Hematopoietic multipotent progenitor cell treated with erythropoietin and hydrocortisone succinate and interleukin-3 and kit ligand, for 15 days (in vitro differentiated cells): ENCODE data around the gene CPLX3.

Source experiments
- DNase-seq: peaks from one replicate; pipeline ENCODE4 v3.0.0-alpha.2; 2015; ENCODE audit warnings: low spot score

Gene CPLX3

DNA sequence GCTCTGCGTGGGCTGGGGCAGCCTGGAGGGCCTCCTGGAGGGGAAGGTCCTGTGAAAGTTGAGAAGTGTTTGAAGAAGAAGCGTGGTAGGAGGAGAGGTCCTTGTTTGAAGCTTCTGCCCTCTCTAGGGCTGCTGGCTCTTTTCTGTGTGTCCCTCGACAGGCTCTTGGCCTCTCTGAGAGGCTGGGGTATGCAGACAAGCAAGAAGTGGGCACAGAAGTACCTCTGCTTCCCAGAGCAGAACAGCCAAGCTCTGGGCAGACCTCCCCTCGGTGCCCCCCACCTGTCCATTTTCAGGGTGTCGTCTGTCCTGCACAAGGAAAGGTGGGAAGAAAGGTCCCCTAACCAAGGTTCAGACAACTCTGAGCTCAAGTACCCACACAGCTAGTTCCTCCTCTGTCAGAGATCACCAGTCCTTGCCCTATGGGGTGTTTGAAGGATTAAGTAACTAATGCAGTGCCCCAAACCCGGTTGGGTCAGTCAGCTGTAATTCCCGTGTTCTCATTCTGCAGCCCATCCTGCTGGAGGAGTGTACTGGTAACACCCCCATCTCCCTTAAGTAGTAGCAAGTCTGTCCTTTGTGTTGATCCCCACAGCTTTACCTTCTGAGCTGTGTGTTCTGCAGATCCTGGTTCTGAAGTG lies 38.3 kb upstream of the CPLX3 start:
- no peak for DNase-seq

DNA sequence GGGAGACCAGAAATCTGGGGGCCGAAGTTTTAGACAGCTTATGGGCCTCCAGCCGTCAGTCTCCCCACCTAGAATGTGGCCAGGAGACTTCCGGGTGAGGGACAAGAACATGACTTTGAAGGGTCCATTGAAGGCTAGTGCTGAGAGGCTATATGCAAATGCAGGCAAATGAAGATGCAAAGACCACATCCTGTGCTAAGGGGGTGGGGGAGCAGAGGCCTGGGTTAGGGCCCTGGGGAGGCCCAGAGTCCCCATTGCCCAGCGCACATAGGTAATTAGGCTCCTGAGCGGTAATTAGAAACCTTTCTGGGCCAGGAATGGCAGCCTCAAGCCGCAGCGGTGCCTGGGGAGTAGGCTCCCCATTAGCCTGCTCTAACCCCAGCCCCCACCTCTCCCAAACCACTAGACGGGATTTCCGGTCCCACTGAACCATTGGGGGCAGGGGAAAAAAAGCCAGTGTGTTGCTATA lies 37.7 kb upstream of the CPLX3 start:
- DNase-seq: no peak

DNA sequence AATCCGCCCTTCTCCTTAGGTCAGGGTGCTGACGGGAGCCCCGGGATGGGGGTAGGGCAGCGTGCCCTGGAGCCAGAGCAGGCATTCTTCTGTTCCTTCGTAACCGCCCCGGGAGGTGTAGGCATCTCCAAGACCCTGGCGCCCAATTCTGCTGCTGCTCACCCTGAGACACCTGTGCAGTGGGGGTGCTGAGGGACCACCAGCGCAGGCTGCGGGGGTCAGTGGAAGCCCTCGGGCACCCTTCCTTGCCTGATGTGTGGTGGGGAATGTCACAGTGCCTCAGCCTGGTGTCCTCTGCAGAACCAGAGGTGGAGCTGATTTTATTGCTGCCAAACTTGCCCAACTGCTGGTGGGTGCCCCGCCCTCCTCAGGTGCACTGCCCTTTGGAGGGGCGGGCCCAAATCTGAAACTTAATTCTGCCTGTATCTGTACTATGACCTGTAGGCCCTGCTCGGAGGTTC lies 37.2 kb upstream of the CPLX3 start:
- DNase-seq: no peak

DNA sequence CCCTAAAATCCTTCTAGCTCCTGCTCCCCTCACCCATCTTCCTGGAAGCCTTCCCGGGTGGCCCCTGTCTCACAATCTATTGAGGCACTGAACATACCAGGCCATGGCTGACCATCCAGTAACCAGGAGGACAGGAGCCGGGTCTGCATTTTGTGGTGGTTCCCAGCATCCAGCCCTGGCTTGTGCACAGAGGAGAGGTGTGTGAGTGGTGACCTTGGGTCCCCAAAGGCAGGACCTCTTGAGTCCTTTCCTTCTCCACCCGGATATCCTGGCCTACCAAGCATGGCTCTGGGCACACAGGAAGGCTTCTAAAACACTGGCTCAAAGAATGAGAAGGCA lies 36.7 kb upstream of the CPLX3 start:
- DNase-seq: no peak

DNA sequence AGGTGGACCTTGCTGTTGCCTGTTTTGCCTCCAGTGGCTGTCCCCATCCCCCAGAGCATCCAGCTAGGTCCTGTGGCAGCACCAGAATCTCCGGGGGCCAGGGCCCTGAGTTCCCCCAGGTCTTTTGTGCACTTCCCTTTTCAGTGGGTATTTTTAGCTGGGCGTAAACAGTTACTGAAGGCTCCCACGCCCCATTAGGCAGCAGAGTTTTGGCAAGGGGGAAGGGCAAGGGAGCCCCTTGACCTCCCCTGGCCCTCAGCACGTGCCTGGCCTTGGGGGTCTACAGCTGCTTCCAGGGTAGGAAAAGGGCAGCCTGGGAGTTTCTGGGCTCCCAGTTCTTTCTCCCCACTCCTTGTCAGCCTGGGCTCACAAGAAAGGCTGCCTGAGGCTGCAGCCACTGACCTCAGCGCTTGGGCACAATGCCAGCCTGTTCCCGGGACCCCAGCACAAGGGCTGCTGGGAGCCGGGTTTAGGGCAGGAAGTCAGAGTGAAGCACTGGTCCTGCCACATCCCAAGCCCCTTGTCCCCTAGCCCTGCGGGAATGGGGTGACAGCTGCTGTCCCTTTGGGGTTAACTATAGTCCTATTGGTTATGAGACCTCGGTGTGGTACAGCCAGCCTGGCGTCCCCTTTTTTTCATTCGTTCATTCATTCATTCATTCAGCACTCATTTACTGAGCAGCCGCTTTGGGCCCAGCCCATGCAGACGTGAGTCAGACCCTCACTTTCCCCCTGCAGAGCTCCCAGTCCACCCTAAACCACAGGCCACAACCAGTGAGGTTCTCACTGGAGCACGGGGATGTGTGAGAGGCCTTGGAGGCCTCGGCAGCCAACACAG lies 36.1 kb upstream of the CPLX3 start:
- no peak for DNase-seq

DNA sequence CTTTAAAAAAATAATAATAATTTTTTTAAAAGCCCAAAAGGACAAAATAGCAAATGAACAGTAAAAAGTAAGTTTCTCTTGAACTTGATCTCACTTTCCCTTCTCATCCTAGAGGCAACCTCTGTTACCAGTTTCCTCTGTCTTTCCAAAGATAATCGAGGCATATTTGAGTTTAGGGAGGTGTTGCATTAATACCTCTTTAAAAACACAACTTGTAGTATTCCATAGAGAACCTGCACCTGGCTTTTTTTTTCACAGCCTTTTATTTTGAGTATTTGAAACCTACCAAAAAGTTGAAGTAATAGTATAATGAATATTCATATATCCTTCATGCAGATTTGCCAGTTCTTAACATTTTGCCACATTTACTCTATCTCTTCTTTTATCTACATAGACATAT lies 35.4 kb upstream of the CPLX3 start:
- no peak for DNase-seq

DNA sequence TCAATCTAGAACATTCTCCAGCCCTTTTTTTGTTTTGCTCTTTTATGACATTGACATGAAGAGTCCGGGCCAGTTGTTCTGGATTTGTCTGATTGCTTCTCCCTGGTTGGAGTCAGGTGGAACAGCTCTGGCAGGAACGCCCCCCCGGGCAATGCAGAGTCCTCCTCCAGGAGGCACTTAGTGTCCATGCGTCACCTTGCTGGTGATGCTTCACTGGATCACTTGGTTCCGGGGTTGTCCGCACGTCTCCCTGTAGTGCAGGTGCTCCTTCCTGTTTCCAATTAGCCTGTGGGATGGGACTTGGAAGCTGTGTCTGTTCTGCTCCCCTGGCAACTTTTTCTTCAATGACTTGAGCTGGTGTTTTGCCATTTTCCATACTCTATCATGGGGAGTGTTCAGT lies 34.8 kb upstream of the CPLX3 start:
- DNase-seq: no peak

DNA sequence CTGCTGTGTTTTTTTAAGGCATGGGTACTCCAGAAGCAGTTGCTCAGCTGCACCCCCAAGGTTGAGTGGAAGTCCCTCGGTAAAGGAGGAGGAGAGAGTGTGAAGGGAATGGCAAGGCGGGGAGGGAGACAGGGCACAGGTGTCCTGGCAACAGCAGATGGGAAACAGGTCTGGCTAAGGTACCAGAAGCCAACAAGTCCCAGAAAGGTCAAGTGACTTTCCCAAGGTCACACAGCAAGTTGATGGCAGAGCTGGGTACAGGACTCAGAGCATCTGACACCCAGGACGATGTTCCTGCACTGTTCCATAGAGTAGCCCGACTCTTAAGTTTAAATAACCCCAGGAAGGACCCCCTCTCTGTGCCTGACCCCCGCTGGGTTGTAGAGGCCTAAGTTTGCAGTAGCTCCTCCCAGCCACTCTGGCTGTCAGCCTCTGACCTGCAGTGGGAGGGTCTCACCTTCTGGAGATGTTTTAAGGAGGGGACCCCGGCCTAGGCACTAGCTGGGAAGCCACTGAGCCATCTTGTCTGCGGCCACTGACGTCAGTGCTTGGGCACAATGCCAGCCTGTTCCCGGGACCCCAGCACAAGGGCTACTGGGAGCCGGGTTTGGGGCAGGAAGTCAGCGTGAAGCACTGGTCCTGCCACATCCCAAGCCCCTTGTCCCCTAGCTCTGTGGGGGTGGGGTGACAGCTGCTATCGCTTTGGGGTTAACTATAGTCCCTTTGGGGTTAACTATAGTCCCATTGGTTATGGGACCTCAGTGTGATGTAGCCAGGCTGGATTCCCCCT lies 34.0 kb upstream of the CPLX3 start:
- DNase-seq: no peak

DNA sequence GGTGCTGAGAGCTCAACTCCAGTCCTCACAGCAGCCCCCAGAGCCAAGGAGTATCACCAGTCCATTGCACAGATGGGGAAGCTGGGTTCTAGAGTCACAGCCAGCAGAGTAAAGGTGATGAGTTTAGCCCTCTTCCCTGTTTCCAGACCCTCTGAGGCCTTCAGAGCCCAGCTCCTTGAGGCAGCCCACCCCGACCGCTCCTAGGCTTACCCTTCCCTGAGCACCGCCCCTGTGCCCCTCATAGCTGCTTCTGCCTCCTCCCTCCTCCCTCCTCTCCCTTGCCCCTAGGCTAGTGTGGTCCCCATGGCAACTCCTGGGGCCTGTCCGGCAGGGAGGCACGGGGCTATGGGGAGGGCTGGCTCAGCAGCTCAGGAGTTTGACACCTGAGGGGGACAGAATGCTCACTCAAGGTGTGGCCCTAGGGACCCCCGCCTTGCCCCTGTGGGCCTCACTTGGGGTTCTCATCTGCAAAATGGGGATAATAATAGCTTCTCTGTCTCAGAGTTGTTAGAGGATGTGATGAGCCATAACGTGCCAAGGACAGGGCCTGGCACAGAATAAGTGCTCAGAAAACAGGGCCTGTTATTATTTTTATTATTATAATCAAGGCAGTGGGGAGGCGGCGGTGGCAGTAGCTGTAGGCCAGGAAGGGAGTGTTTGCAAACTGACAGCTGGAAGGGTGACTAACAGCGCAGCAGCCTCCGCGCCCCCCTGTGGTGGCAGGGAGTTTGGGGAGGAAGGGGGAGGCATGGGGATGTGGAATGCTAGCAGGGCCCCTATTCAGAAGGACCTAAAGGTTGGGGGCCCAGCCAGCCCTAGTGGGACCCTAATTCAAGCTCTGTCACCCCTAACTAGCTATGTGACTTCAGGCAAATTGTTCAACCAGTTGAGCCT lies 33.0 kb upstream of the CPLX3 start:
- no peak for DNase-seq

DNA sequence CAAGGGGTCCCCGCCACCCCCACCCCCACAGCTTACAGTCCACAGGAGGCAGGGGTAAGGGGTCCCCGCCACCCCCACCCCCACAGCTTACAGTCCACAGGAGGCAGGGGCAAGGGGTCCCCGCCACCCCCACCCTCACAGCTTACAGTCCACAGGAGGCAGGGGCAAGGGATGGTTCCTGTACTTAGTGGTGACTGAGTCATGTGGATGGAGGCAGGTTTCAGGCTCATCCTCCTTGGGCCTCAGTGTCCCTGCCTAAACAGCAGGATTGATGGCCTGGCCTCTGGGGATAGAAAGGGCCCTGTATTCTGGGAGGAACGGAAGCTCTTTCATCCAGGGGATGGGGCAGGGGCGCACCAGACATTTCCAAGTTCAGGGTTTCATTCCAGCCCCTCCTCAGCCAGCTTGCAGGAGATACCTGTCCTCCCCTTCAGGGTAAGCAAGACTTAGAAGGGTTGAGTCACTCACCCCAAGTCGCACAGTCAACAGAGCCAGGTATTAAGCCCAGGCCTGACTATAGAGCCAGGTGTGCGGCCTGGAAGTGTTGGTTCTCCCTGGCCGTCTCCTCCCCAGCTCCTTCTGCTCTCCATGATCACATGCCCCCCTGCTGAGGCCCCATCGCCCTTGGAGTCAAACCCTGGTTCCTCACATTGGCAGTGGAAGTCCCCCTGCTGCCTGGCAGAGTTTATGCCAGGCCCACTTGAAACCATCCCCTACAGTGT lies 32.0 kb upstream of the CPLX3 start:
- DNase-seq: no peak

DNA sequence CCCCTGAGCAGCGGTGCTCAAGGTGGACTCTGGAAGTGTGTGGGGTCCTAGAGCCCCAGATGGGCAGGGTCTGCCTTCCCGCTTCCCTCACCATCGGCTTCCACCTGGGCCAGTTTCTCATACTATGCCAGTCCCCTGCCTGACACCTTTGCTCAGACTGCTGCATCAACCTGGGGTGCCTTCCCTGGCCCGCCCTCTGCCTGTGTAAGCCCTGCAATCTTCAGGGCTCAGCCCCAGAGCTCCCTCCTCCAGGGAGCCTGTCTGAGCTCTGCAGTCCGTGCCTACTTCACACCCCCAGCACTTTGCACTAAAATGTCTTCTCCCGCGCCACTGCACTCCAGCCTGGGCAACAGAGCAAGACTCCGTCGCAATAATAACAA lies 31.5 kb upstream of the CPLX3 start:
- DNase-seq: no peak

DNA sequence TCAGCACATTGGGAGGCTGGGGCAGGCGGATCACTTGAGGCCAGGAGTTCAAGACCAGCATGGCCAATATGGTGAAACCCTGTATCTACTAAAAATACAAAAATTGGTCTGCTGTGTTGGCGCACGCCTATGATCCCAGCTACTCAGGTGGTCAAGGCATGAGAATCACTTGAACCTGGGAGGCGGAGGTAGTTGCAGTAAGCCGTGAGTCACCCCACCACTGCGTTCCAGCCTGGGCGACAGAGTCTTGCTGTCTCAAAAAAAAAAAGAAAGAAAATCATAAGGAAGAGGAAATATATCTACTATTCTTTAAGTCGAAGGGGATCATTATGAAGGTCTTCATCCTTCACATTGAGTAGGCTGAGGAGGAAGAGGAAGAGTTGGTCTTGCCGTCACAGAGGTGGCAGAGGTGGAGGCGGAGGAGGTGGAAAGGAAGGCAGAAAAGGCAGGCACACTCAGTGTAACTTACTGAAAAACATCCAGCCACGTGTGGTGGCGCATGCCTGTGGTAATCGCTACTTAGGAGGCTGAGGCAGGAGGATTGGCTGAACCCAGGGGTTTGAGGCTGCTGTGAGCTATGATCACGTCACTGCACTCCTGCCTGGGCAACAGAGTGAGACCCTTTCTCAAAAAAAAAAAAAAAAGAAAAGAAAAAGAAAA lies 30.3 kb upstream of the CPLX3 start:
- no peak for DNase-seq

DNA sequence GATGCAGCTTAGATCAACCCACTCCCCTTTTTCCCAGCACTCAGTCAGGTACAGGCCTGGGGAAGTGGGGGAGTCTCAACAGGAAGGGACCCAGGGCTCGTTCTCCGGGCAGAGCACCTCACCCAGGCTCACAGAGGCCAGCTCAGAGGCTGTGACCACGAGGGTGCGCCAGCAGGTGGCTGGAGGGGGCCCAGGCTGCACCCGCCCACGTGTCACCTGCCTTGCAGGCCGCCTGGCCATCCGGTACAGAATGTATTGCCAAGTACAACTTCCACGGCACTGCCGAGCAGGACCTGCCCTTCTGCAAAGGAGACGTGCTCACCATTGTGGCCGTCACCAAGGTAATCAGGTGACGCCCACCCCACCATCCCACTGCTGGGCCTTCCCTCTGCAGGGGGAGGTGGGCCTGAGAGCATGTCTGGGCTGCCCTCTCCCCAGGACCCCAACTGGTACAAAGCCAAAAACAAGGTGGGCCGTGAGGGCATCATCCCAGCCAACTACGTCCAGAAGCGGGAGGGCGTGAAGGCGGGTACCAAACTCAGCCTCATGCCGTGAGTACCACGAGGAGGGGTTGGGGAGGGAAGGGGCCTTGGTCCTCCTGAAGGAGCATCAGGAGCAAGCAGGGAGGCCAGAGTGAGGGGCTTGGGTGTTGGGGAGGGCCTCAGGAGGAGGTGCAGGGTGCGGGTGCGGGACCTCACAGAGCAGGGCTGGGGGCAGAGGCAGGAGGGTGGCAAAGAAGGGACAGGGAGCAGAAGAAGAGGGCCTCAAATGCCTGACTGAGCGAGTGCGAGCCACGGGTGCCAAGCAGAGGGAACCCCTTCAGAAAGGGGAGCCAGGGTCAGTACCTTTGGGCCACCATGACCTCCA lies 27.8 kb upstream of the CPLX3 start:
- DNase-seq: no peak

DNA sequence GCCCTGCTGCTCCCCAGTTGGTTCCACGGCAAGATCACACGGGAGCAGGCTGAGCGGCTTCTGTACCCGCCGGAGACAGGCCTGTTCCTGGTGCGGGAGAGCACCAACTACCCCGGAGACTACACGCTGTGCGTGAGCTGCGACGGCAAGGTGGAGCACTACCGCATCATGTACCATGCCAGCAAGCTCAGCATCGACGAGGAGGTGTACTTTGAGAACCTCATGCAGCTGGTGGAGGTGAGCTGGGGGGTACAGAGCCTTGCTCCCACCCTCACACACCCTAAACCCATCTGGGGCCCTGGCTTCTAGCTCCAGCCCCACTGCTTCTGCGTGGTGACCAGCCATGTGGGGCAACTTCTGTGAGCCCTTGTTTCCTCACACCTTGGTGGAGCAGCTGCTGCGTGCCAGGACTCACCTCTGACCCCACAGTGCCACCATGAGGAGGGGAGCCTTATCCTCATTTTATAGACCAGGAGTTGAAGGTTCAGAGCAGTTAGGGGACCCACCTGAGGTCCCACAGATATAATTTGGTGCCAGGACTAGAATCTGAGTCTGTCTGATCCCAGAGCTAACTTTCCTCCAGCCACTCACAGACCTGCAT lies 27.1 kb upstream of the CPLX3 start:
- no peak for DNase-seq

DNA sequence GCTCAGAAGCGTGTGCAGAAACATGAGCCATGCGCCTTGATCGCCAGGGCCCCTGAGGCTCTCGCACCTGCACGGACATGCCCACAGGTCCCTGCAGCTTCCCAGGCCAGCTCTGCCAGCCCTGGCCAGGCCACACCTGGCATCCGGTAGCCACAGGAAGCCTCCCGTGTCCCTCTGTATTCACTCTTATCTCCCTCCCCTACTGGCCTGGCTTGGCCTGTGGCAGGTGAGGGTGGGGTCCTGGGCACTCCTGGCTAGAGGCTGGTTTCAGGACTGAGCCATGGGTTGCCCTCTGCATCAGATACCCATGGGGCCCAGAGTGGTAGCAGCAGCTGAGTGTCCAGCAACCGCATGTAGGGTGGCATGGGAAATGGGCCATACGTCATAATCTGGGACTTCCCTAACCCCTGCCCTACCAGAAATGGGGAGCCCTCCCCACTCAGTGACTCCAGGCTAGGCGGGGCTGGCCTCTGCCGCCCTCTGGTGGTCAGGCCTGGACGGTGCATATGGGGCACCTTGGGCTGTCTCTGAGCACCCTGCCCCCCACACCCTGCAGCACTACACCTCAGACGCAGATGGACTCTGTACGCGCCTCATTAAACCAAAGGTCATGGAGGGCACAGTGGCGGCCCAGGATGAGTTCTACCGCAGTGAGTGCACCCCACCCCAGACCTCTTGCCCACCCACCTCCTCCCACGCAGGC lies 26.4 kb upstream of the CPLX3 start:
- DNase-seq: peak; percentile 83

DNA sequence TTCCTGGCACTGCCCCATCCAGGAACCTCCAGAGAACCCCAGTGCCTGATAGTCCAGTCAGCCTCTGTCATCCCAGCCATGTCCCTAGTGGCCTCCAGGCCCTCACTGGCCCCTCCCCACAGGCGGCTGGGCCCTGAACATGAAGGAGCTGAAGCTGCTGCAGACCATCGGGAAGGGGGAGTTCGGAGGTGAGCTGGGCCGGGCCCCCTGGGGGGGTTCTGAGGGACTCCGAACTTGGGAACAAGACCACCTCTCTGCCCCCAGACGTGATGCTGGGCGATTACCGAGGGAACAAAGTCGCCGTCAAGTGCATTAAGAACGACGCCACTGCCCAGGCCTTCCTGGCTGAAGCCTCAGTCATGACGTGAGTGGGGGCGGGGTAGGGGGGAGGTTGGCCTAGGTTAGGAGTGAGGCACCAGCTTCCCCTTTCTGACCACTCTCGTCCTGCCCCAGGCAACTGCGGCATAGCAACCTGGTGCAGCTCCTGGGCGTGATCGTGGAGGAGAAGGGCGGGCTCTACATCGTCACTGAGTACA lies 25.8 kb upstream of the CPLX3 start:
- no peak for DNase-seq

DNA sequence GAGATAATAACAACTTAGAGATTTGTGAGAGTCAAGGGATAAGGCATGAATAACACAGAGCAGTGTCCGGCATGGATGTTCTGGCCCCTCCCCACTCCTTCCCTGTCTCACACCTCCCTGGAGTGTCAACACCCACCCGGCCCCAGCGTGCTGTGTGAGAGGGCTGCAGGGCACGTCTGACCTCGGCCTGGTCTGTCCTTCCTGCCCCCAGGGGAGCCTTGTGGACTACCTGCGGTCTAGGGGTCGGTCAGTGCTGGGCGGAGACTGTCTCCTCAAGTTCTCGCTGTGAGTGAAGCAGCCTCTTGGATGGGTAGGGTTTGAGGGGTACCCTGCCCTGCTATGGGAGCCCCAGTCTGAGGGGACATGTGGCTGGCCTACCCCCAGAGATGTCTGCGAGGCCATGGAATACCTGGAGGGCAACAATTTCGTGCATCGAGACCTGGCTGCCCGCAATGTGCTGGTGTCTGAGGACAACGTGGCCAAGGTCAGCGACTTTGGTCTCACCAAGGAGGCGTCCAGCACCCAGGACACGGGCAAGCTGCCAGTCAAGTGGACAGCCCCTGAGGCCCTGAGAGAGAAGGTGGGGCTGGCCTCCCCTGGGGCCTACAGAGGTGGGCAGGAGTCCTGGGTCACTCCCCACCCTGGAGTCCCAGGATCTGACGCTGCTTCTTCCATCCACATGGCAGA lies 25.0 kb upstream of the CPLX3 start:
- no peak for DNase-seq

DNA sequence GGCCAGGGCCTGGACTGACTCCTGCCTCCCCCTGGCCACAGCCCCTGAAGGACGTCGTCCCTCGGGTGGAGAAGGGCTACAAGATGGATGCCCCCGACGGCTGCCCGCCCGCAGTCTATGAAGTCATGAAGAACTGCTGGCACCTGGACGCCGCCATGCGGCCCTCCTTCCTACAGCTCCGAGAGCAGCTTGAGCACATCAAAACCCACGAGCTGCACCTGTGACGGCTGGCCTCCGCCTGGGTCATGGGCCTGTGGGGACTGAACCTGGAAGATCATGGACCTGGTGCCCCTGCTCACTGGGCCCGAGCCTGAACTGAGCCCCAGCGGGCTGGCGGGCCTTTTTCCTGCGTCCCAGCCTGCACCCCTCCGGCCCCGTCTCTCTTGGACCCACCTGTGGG lies 24.1 kb upstream of the CPLX3 start:
- DNase-seq: no peak
